Adipose tissue (tissue), 3 donors: ENCODE results near the gene RASSF1. TPM values are rescaled to one million over a fixed set of nuclear protein-coding genes. Genes with fewer than 3 reads are reported as not detected.

Source experiments
- H3K27ac ChIP-seq: one replicate; pipeline ENCODE4 v1.5.1; 2013; ENCODE audit warnings: low read depth, low read length
- WGBS, 3 donors: extraction: QIAGEN DNeasy Blood & Tissue Kit; methylation state at CpG; one replicate each; pipeline ENCODE4 v1.1.7; 2013; 5-methylcytosine and 5-hydroxymethylcytosine counted together
- polyA plus RNA-seq, 3 donors: library from polyadenylated mRNA; stranded (reverse); fragments of 200-250 nt; gene quantifications; one replicate each; pipeline ENCODE4 v1.2.3, GENCODE V29; 2013
- donor health status: healthy with polysubstance abuse.
- donor health status: Bipolar disorder and iron deficiency.
- donor health status: healthy.

Gene RASSF1
- polyA plus RNA-seq, 3 donors = 39.4 to 44.6 (median 43.7) TPM

- H3K27ac ChIP-seq = no peak within 1 kb of the TSS
- 0 to 1% (median 0%) methylated on average over 63 to 64 of the region's 64 CpGs for WGBS, 3 donors
These were observed 10.1 kb upstream of the RASSF1 start, which contains the start of the genes CYB561D2 and NPRL2 for GRCh38 chr3:50350527-50351322. Gene CYB561D2 (plus strand): TSS chr3:50350862. CDS start chr3:50351434, 572 bp downstream. Gene NPRL2 (minus strand): TSS chr3:50350775. CDS start chr3:50350652, 123 bp downstream.

GRCh38 chr3:50350213-50350526 lies 9.5 kb upstream of the RASSF1 start:
- 2 to 6% (median 4%) methylated on average over 7 of the region's 7 CpGs for WGBS, 3 donors
- H3K27ac ChIP-seq = no peak overlapping the region

- H3K27ac ChIP-seq = no peak overlapping the region
- 28% methylated on average over 14 of the region's 14 CpGs for WGBS, 3 donors
These were observed 6.7 kb upstream of the RASSF1 start for GRCh38 chr3:50347187-50347813.

GRCh38 chr3:50345586-50346234 lies 5.1 kb upstream of the RASSF1 start, which contains the start of gene ZMYND10:
Gene ZMYND10 (minus strand): TSS chr3:50345732. CDS start chr3:50345579, 153 bp downstream.
- WGBS, 3 donors = 9 to 16% (median 11%) methylated on average over 43 to 45 of the region's 45 CpGs
- H3K27ac ChIP-seq = no peak within 1 kb of the TSS

GRCh38 chr3:50345008-50345407 lies 4.4 kb upstream of the RASSF1 start:
- 71 to 84% (median 76%) methylated on average over 8 of the region's 8 CpGs for WGBS, 3 donors
- H3K27ac ChIP-seq = no peak overlapping the region

- no peak overlapping the region for H3K27ac ChIP-seq
- WGBS, 3 donors = 84 to 86% (median 85%) methylated on average over 13 of the region's 13 CpGs
These were observed 2.4 kb upstream of the RASSF1 start for GRCh38 chr3:50342813-50343633.

- H3K27ac ChIP-seq = no peak overlapping the region
- 82 to 83% (median 83%) methylated on average over 13 of the region's 13 CpGs for WGBS, 3 donors
These were observed 1.5 kb upstream of the RASSF1 start for GRCh38 chr3:50341996-50342650.

- H3K27ac ChIP-seq = no peak overlapping the region
- WGBS, 3 donors = 82 to 90% (median 84%) methylated on average over 9 of the region's 9 CpGs
These were observed 901 bp upstream of the RASSF1 start for GRCh38 chr3:50341537-50341936.

- H3K27ac ChIP-seq = peak overlapping the region; percentile 47
- WGBS, 3 donors = 9 to 58% (median 22%) methylated on average over 9 of the region's 9 CpGs
These were observed 539 bp downstream of the RASSF1 start for GRCh38 chr3:50340147-50340447.

GRCh38 chr3:50339485-50340146 lies 1.0 kb downstream of the RASSF1 start:
- H3K27ac ChIP-seq = peak overlapping the region; percentile 36
- 51 to 88% (median 69%) methylated on average over 14 of the region's 14 CpGs for WGBS, 3 donors

GRCh38 chr3:50338965-50339364 lies 1.7 kb downstream of the RASSF1 start:
- 38 to 80% (median 43%) methylated on average over 5 of the region's 5 CpGs for WGBS, 3 donors
- peak overlapping the region; percentile 51 for H3K27ac ChIP-seq

- WGBS, 3 donors = 0% methylated on average over 70 to 79 of the region's 79 CpGs
- peak overlapping the region; percentile 98 for H3K27ac ChIP-seq
These were observed 3.3 kb downstream of the RASSF1 start for GRCh38 chr3:50337175-50337861.

- H3K27ac ChIP-seq = peak overlapping the region; percentile 73
- WGBS, 3 donors = 1 to 2% (median 2%) methylated on average over 26 to 31 of the region's 31 CpGs
These were observed 4.0 kb downstream of the RASSF1 start for GRCh38 chr3:50336452-50337174.

- H3K27ac ChIP-seq = no peak overlapping the region
- 53 to 65% (median 55%) methylated on average over 5 of the region's 5 CpGs for WGBS, 3 donors
These were observed 6.1 kb downstream of the RASSF1 start for GRCh38 chr3:50334339-50335075.

- WGBS, 3 donors = 39 to 63% (median 49%) methylated on average over 12 of the region's 12 CpGs
- no peak overlapping the region for H3K27ac ChIP-seq
These were observed 6.8 kb downstream of the RASSF1 start for GRCh38 chr3:50333744-50334328.
